ENCODE measurements around the gene CLMN.

GRCh38 chr14:95290871-95291431, 28.8 kb downstream of the CLMN start:
- TF ChIP-seq POLR2A (IDR thresholded peaks at IDR 0.05; ENCODE audit: low read depth, low read length): no peak
- no peak for TF ChIP-seq EZH2 (IDR thresholded peaks at IDR 0.05; ENCODE audit: borderline replicate concordance, low read depth, low read length, severe bottlenecking)
- TF ChIP-seq CTCF (IDR thresholded peaks at IDR 0.05; ENCODE audit: extremely low read depth in 1 of 2, insufficient read depth in 1 of 2, low read depth in 1 of 2, low read length in 2 of 2): no peak
